ENCODE results near the gene C12orf75. TPM values are rescaled to one million over a fixed set of nuclear protein-coding genes. Genes with fewer than 3 reads are reported as not detected.

C12orf75 gene
- total and polyA plus RNA-seq, 2 experiments from 2014 or later: 43.9 to 69.8 TPM

- Histone ChIP-seq H3K27me3 (ENCODE audit: insufficient read depth) (no peaks in the 10 kb centered on the region), H4K20me1 (replicated peaks; ENCODE audit: insufficient read depth) (no peaks in the 10 kb centered on the region), H3K4me1 (ENCODE audit: insufficient read depth) (no peaks in the 10 kb centered on the region), H3K79me2 (replicated peaks; ENCODE audit: insufficient read depth) (no peaks in the 10 kb centered on the region), H3F3A (replicated peaks; ENCODE audit: low read depth) (no peaks in the 10 kb centered on the region), H3K9me2 (ENCODE audit: insufficient read depth) (peaks cover 7% of the 10 kb centered on the region; the same call in 1 of the 2 replicates), H3K4me3 (no peak overlapping the region), H3K4me2 (no peak overlapping the region), H2AFZ (no peak overlapping the region), H3K36me3 (ENCODE audit: insufficient read depth) (no peaks in the 10 kb centered on the region), H3K27ac (ENCODE audit: low read depth) (no peak overlapping the region)
- TF ChIP-seq ZNF114 (CRISPR knock-in tag; IDR thresholded peaks at IDR 0.05) (no peak), ETS1 (IDR thresholded peaks at IDR 0.05) (no peak), EZH2phosphoT487 (IDR thresholded peaks at IDR 0.05; ENCODE audit: unreplicated experiment) (no peak), JUNB (IDR thresholded peaks at IDR 0.05; ENCODE audit: unreplicated experiment) (no peak), NANOG (IDR thresholded peaks at IDR 0.05; ENCODE audit: borderline replicate concordance) (no peak), REST (IDR thresholded peaks at IDR 0.05; ENCODE audit: unreplicated experiment) (no peak), STAT1 (IDR thresholded peaks at IDR 0.05; ENCODE audit: unreplicated experiment) (no peak)
- H3K9me3 Mint-ChIP-seq: no peaks in the 10 kb centered on the region
- peak; percentile 6 for DNase-seq (ENCODE audit: low spot score)
- ATAC-seq: peak; percentile 21; the same call in 1 of the 3 replicates
- H3K27me3 Mint-ChIP-seq (ENCODE audit: insufficient read depth, low read depth, poor library complexity): peaks cover 3% of the 10 kb centered on the region
- no peaks in the 10 kb centered on the region for H3K4me1 Mint-ChIP-seq
- H3K4me3 Mint-ChIP-seq: no peak overlapping the region
- H3K36me3 Mint-ChIP-seq (ENCODE audit: low read depth): no peaks in the 10 kb centered on the region
- no peak overlapping the region for H3K27ac Mint-ChIP-seq
These were observed 88.4 kb downstream of the C12orf75 start for GRCh38 chr12:105418821-105419291.

GRCh38 chr12:105419606-105420005 lies 89.1 kb downstream of the C12orf75 start:
- ATAC-seq (no peak), DNase-seq (ENCODE audit: low spot score) (no peak)
- Mint-ChIP-seq H3K27me3 (ENCODE audit: insufficient read depth, low read depth, poor library complexity) (peaks cover 3% of the 10 kb centered on the region), H3K4me1 (no peaks in the 10 kb centered on the region), H3K27ac (no peak overlapping the region), H3K9me3 (no peaks in the 10 kb centered on the region; the same call in 2 of the 3 replicates), H3K36me3 (ENCODE audit: low read depth) (no peaks in the 10 kb centered on the region), H3K4me3 (no peak overlapping the region)
- no peak overlapping the region for H3K4me2 ChIP-seq
- no peak overlapping the region for H2AFZ ChIP-seq
- no peak overlapping the region for H3K4me3 ChIP-seq
- H3K79me2 ChIP-seq (replicated peaks; ENCODE audit: insufficient read depth): no peaks in the 10 kb centered on the region
- peaks cover 9% of the 10 kb centered on the region; the same call in 1 of the 2 replicates for H3K9me2 ChIP-seq (ENCODE audit: insufficient read depth)
- TF ChIP-seq ZNF462 (CRISPR knock-in tag; IDR thresholded peaks at IDR 0.05): no peak
- TF ChIP-seq CTCF (conservative IDR thresholded peaks at IDR 0.05; ENCODE audit: low read depth in 2 of 2): no peak
- TF ChIP-seq JUNB (IDR thresholded peaks at IDR 0.05; ENCODE audit: unreplicated experiment): no peak
- no peak for TF ChIP-seq POLR2AphosphoS5 (IDR thresholded peaks at IDR 0.05; ENCODE audit: low read depth)
- H4K20me1 ChIP-seq (replicated peaks; ENCODE audit: insufficient read depth): no peaks in the 10 kb centered on the region
- no peak overlapping the region for H3K27ac ChIP-seq (ENCODE audit: low read depth)
- H3K36me3 ChIP-seq (ENCODE audit: insufficient read depth): no peaks in the 10 kb centered on the region
- H3K27me3 ChIP-seq (ENCODE audit: insufficient read depth): no peaks in the 10 kb centered on the region
- no peaks in the 10 kb centered on the region for H3F3A ChIP-seq (replicated peaks; ENCODE audit: low read depth)
- no peaks in the 10 kb centered on the region for H3K4me1 ChIP-seq (ENCODE audit: insufficient read depth)

Data from GM23338 (cell line).